ENCODE results near the gene HIGD2B.
"Not testable (repeated sequence)": the region's sequence is repeated elsewhere in the genome, so short reads cannot be mapped to it uniquely, and the experiment has no call there.

HIGD2B gene

DNA sequence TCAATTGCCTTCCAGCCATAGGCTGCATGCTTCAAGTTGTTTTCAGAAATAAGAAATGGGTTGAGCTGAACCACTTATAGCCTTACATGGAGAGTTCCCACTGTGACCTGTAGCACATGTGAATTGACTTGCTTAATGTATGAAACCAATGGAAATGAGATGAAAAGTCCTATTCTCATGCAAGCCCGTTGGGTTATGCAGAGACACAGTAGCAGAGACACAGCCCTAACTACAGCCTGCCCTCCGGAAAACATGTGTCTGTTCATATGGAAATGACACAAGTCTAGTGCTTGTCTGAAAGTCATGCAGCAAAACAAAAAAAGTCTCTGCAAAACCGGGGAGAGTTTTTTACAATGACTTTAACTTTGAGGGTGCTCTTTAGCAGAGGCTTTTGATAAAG, 14.5 kb downstream of the HIGD2B start:
- DNase-seq = no peak

DNA sequence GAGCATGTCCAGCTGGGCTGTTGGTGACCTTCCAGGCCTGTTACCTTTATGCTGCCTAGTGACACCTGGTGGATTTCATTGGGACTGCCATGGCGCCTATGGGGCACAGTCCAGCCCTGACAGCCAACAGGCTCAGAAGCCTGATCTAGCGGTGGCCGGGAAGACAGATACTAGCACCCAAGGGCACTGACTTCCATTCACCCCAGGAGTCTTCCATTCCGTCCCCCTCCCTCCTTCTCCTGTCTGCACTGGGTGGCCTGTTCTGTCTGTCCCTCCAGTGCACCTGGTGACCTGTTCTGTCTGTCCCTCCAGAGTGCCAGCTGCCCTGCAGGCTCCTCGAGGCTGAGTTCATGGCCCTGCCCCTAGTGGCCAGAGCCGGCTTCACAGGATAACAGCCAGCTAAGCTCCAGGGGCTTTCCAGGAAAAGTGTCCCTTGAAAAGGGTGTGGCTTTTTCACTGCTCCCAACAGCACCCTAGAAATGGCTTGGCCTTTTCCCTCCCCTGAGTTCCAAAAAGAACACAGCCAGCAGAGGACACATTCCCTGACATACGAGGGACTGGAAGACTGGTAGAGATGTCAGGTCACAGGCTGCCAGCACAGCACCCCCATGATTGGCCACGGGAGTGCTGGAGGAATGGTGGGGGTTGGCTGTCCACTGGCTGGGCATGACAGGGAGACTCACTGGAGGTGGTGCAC, 15.2 kb downstream of the HIGD2B start:
- peak; percentile 57 to 62 for DNase-seq

DNA sequence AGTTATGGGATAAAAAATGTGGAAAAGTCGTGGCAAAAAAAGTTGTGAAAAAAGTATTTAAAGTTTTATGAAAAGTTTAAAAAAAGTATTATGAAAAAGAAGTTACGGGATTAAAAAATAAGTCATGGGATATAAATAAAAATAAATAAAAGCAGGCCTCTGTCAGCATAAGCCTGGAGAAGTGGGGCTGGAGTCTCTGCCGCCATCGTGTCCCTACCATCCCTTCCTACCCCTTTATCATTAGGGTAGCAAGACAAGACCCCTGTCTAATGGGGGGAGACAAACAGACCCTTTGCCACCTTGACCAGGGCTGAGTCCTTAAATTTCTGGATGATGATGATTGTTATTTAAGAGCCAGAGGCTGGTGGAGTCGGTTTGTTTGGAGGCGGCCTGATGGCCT, 16.2 kb downstream of the HIGD2B start:
- DNase-seq = not testable (repeated sequence)

DNA sequence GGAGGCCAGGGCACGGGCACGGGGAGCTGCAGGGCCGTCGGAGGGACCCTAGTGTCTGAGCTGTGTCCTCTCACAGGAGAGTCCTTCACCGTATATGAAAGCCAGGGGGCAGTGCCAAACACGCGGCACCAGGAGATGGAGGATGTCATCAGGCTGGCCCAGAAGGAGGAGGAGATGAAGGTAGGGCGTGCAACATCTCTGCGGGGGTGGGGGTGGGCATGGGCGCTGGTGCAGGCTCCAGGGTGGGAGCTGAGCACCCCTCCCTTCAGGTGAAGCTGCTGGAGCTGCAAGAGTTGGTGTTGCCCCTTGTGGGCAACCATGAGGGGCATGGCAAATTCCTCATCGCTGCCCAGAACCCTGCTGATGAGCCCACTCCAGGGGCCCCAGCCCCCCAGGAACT, 20.3 kb downstream of the HIGD2B start:
- not testable (repeated sequence) for DNase-seq

DNA sequence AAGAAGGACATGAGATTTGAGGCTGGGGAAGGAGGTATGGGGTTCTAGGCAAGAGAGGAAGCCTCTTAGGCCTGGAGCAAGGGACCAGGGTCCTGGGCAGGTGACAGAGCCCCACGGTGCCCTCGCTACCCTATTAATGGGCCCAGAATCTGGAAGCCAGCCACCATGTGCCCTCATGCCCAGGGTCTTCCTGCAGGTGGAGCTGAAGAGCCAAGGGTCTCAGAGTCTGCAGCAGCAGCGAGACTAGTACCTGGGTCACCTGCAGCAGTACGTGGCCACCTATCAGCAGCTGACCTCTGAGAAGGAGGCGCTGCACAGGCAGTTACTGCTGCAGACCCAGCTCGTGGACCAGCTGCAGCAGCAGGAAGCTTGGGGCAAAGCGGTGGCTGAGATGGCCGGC, 22.1 kb downstream of the HIGD2B start:
- DNase-seq = not testable (repeated sequence)

- DNase-seq = not testable (repeated sequence)
These were observed 24.9 kb downstream of the HIGD2B start for GRCh38 chr15:72661081-72661480.

GRCh38 chr15:72656014-72656413, 30.0 kb downstream of the HIGD2B start:
- DNase-seq = not testable (repeated sequence)

DNA sequence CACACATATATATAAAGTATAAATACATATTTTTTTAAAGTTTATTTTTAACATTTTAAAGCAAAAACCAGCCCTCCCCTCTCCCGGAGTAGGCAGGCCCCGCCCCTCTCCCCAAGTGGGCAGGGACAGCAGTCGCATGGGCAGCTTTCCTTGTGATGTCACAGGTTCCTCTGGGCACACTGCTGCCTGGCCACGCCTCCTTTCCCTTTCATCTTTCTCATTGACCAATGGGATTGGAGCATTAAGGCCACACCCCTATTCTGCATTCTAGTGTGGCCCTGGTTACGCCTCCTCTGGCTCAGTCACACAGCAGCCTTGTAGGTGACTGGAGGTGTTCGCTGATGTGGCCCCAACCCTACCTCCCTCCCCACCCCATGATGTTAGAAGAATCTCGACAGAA, 31.6 kb downstream of the HIGD2B start, which contains the start of gene GOLGA6B:
Gene GOLGA6B (plus strand): TSS at position 301 of the 400 bp plus-strand sequence. CDS start 41 bp downstream, at position 342.
- not testable (repeated sequence) for DNase-seq

DNA sequence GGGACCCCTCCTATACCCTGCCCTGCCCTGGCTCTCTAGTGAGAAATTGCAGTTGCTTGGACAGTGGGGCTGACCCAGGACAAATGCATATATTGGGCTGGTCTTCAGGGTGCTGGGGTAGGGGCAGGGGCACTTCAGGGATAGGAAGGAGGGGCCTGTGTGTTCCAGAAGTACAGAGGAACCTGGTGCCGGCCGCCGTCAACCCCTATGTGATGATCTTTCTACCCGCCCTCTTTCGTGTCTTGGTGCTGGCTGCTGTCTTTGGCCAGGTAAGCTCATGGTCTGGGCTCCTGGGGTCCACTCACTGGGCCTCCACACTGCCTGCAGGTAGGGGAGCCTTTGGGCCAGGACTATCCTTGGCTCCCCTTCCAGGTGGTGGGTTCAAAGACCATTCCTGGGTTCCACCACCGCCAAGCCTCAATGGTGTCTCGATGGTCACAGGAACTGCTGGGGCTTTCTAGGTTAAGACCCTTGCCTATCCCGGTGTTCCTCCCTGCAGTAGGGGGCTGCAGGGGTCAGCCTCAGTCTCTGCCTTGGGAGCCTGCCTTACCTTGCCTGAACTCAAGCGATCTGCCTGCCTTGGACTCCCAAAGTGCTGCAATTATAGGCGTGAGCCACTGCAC, 37.2 kb downstream of the HIGD2B start:
- DNase-seq = not testable (repeated sequence)

GRCh38 chr15:72642271-72642670, 43.7 kb downstream of the HIGD2B start:
- not testable (repeated sequence) for DNase-seq

DNA sequence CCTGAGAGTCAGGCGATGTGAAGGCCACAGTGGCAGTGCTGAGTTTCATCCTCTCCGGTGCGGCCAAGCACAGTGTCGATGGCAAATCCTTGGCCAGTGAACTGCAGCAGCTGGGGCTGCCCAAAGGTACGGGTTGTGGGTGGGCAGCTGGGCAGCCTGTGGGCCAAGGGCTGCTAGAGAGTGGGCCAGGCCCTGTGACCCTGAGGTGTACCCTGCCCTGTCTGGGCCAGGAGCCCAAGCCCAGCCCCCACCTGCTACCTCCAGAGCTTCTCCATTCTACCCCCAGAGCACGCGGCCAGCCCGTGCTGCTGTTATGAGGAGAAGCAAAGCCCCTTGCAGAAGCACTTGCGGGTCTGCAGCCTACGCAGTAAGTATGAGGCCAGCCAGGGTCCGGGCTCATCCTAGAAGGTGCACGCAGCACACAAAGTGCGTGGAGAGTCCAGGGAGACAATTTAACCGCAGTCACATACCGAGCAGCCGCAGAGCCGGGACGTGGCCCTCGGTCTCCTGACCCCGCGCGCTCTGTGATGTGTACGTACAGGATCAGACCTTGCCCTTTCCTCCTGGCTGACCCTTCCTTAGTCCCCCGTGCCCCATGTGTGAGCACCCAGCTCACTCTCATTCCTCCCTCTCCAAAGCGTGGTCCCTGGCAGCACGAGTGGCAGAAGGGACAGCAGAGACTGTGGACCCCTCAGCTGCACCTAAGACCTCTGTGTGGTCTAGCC, 46.1 kb downstream of the HIGD2B start:
- not testable (repeated sequence) for DNase-seq

DNA sequence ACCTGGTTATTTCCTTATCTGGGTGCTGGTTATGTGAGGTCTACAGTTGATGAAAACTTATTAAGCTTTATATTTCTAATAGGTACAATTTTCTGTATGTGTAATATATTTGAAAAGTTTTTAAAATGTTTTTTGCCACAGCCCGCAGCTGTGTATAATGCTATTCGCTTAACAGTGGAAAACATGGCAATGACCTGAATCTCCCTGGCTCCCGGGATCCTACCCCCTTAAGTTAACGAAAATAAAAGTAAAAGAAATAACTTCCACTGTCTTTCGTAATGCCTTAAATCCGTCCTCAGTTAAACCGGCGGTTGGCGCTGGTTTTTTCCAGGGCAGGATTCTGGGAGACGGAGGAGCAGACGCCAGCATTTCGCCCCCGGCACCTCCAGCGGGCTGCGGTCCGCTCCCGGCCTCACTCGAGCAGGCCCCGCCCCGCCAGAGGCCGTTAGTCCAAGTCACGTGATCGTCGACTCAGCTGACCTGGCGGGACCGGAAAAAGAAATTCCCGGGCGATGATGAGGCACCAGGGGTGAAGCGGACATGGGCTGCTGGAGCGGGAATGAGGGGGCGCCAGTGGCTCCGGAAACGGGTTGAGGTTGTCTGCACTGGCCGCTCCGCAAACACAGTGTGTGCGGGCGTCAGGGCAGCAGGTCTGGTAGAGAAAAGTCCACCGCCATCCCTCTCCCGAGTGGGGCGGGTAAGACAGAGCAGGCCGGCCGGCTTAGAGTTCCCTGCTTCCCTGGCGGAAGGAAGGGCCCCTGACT, 49.3 kb downstream of the HIGD2B start:
- peak; percentile 13 to 35 for DNase-seq

DNA sequence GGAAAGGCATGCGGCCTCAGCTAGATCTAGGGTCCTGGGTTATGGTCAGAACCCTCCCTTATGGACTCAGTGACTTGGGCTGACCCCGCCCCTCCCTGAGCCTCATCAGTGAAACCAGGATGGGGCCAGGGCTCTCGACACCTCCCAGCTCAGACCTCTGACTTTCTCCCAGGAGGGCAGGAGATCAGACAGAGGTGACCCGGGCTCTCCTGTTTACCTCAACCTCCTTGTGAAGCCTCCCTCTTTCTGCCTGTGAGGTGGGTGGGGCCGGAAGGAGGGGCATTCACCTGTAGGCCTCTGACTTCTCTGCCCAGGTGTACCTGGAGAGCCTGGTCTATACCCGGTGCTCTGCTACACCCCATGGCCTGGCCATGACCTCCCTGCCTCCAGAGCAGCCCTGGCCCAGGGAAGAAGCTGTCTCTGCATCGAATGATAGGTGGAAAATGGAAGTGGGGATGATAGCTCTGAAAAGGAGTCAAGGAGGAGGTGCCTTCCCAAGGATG, 56.9 kb downstream of the HIGD2B start:
- not testable (repeated sequence) for DNase-seq

DNA sequence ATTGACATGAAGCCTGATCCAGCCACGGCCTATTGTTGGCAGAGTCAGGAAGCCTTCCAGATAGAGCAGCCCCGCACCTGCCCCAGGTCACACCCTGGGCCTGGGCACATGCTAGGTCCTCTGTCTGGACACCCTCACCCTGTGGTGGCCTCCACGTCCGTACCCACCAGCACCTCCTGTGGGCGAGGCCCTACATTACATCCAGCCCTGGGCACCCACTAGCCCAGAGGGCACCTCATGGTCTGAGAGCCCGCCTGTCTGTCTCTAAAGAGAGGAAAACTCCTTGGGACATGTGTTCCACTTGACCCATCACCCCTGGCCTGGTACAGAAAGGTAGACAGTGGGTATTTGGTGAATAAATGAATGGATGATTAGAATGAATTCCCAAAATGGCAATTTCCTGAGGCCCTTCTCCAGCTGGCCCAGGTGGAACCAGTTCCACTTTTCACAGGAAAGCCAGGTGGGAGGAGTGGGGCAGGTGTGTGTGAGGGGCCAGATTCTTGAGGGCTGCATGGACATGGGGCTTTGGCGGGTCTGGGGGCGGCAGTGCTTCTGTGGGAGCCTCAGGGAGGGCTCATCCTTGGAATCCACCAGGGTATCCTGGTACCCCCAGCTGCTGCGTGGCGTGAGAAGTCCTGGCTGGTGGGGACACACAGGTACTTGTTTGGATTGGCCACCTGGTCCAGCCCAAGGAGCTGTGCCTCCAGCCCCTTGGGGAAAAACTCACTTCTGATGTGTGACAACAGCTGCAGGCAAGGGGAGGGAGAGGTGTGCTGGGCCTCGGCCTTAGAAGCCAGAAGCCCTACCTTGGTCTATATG, 57.5 kb downstream of the HIGD2B start:
- DNase-seq = not testable (repeated sequence)

- not testable (repeated sequence) for DNase-seq
These were observed 59.8 kb downstream of the HIGD2B start for GRCh38 chr15:72626153-72626552.
